NCI-H128 (cell line): ENCODE results near the gene NEK11.
"Not testable (repeated sequence)": the region's sequence is repeated elsewhere in the genome, so short reads cannot be mapped to it uniquely, and the experiment has no call there.

Experiments used
- DNase-seq: peaks from one replicate; lab custom pipeline; 2025; ENCODE audit not compliant: unreplicated experiment; lab: John Stamatoyannopoulos, UW

Gene NEK11

GRCh38 chr3:131353986-131354385 lies 327.3 kb downstream of the NEK11 start:
- DNase-seq: no peak

GRCh38 chr3:131356006-131356595 lies 329.4 kb downstream of the NEK11 start:
- DNase-seq: no peak

GRCh38 chr3:131357275-131357674 lies 330.6 kb downstream of the NEK11 start:
- no peak for DNase-seq

- DNase-seq: no peak
These were observed 333.6 kb downstream of the NEK11 start for GRCh38 chr3:131360191-131360755.

GRCh38 chr3:131361066-131361463 lies 334.4 kb downstream of the NEK11 start:
- not testable (repeated sequence) for DNase-seq

GRCh38 chr3:131361464-131362421 lies 335.1 kb downstream of the NEK11 start:
- no peak for DNase-seq

GRCh38 chr3:131363275-131363674 lies 336.6 kb downstream of the NEK11 start:
- DNase-seq: no peak

- DNase-seq: no peak
These were observed 344.4 kb downstream of the NEK11 start for GRCh38 chr3:131370935-131371687.

GRCh38 chr3:131371688-131372066 lies 345.0 kb downstream of the NEK11 start:
- no peak for DNase-seq

- no peak for DNase-seq
These were observed 348.1 kb downstream of the NEK11 start for GRCh38 chr3:131374741-131375140.

GRCh38 chr3:131380821-131381444 lies 354.3 kb downstream of the NEK11 start:
- not testable (repeated sequence) for DNase-seq

- DNase-seq: peak; percentile 32
These were observed 355.0 kb downstream of the NEK11 start, which contains the start of gene NUDT16 for GRCh38 chr3:131381445-131382291. Gene NUDT16, plus strand, starts transcription at chr3:131381774. Its CDS starts 31 bp downstream, at chr3:131381805.

- no peak for DNase-seq
These were observed 359.9 kb downstream of the NEK11 start for GRCh38 chr3:131386429-131387165.

- no peak for DNase-seq
These were observed 361.3 kb downstream of the NEK11 start for GRCh38 chr3:131387796-131388489.

GRCh38 chr3:131388490-131388799 lies 361.8 kb downstream of the NEK11 start:
- no peak for DNase-seq

GRCh38 chr3:131390331-131390730 lies 363.7 kb downstream of the NEK11 start:
- DNase-seq: no peak

GRCh38 chr3:131393051-131393450 lies 366.4 kb downstream of the NEK11 start:
- DNase-seq: no peak

GRCh38 chr3:131393868-131394267 lies 367.2 kb downstream of the NEK11 start:
- no peak for DNase-seq

GRCh38 chr3:131394400-131394799 lies 367.7 kb downstream of the NEK11 start:
- DNase-seq: no peak
